ENCODE data around the gene HAPSTR1. TPM values are rescaled to one million over a fixed set of nuclear protein-coding genes. Genes with fewer than 3 reads are reported as not detected.

The HAPSTR1 gene
- total RNA-seq, 6 experiments from 2014 or later, result 65.0 to 77.4 (median 72.0) TPM

DNA sequence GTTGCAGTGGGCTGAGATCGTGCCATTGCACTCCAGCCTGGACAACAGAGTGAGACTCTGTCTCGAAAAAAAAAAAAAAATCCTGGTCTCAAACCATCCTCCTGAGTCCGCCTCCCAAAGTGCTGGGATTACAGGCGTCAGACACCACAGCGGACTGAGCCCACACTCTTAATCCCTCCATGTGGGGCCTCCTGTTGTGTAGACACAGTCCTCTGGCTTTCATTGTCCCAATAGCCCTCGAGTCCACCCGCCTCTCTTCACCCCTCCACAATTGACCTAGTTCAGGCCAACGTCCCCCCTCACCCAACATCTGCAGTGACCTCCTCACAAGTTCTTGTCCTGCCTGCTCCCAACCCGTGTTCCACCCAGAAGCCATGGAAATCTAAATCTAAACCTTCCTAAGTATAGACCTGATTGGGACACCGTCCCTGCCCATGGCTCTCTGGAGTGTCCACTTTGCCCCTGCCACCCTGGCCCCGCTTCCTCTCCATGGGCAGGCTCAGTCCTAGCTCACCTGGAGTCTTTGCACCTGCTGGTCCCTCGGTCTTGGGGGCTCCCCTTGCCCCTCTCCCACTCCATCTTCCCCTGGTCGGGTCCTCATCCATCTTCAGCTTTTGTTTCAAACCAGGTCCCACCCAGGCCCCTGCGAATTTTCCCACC lies 46.7 kb downstream of the HAPSTR1 start:
- no peaks in the 10 kb centered on the region for H3K9me3 Mint-ChIP-seq
- TF ChIP-seq, protein P1, sequence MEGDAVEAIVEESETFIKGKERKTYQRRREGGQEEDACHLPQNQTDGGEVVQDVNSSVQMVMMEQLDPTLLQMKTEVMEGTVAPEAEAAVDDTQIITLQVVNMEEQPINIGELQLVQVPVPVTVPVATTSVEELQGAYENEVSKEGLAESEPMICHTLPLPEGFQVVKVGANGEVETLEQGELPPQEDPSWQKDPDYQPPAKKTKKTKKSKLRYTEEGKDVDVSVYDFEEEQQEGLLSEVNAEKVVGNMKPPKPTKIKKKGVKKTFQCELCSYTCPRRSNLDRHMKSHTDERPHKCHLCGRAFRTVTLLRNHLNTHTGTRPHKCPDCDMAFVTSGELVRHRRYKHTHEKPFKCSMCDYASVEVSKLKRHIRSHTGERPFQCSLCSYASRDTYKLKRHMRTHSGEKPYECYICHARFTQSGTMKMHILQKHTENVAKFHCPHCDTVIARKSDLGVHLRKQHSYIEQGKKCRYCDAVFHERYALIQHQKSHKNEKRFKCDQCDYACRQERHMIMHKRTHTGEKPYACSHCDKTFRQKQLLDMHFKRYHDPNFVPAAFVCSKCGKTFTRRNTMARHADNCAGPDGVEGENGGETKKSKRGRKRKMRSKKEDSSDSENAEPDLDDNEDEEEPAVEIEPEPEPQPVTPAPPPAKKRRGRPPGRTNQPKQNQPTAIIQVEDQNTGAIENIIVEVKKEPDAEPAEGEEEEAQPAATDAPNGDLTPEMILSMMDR (IDR thresholded peaks at IDR 0.05), result no peak
- H3K36me3 Mint-ChIP-seq (ENCODE audit: low read depth), result peaks cover 9% of the 10 kb centered on the region
- no peak overlapping the region for H3K27ac Mint-ChIP-seq
- H3K4me1 Mint-ChIP-seq (ENCODE audit: low read depth), result peaks cover 25% of the 10 kb centered on the region
- no peak overlapping the region for H3K4me3 Mint-ChIP-seq
- no peak for DNase-seq
- H3K27me3 Mint-ChIP-seq (ENCODE audit: insufficient read depth), result peaks cover 3% of the 10 kb centered on the region

DNA sequence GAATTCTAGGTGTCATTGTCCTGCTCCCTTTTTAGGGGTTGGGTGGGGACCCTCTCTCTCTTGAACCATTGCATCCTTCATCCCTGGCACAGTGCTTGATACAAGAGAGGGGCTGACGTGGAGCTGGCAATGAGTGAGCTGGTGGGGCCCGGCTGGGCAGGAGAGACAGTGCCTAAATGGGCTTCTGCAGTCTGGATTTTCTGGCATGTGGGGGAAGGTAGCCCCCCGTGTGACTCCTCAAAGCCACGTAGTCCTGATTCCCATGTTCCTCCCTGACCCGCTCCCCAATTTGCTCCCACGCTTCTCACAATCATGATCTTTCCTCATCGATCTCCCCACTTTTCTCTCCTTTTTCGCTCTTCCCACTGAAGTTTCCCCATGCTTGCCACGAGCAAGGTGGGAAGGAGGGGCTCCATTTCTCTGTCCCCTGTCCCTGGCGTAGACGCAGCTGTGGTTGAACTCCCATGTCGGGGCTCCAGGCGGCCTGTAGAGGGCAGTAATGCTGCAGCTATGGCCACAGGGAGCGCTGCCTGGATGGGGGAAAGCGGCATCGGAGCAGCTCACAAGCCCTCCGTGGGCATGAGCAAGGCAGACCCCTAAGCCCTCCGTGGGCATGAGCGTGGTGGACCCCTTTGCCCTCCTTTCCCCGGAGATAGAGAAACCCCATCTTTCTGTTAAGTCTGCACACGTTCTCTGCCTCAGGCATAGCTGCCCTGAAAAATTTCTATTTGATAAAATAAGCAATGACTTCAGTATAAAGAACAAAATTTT lies 47.5 kb downstream of the HAPSTR1 start:
- H3K27ac Mint-ChIP-seq, result 0 out of 2 replicates have a peak overlapping the region, but pooled peaks have one; percentile 8
- peaks cover 9% of the 10 kb centered on the region for H3K36me3 Mint-ChIP-seq (ENCODE audit: low read depth)
- peaks cover 3% of the 10 kb centered on the region for H3K27me3 Mint-ChIP-seq (ENCODE audit: insufficient read depth)
- peak; percentile 41 for DNase-seq
- TF ChIP-seq, protein P1 (IDR thresholded peaks at IDR 0.05), result peak; percentile 91
- no peaks in the 10 kb centered on the region for H3K9me3 Mint-ChIP-seq
- H3K4me1 Mint-ChIP-seq (ENCODE audit: low read depth), result peaks cover 25% of the 10 kb centered on the region
- H3K4me3 Mint-ChIP-seq, result no peak overlapping the region

DNA sequence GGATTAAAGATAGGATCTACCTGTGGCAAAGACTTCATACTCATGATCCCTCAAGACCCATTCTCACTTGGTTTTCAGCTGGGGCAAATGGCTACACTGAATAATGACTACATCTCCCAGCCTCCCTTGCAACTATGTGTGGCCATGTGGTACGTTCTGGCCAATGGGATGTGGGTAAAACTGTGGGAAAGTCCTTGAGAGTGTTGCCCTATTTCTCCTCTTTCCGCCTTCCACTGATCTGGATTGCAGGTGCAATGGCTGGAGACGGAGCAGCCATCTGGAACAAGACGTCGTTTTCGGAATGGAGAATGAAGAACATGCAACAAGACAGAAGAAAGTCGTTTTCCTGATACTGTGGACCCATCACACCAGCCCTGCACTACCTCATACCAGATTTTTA lies 48.5 kb downstream of the HAPSTR1 start:
- Mint-ChIP-seq H3K9me3 (no peaks in the 10 kb centered on the region), H3K36me3 (ENCODE audit: low read depth) (peaks cover 5% of the 10 kb centered on the region), H3K4me1 (ENCODE audit: low read depth) (peaks cover 21% of the 10 kb centered on the region), H3K27ac (no peak overlapping the region), H3K4me3 (no peak overlapping the region), H3K27me3 (ENCODE audit: insufficient read depth) (peaks cover 3% of the 10 kb centered on the region)
- no peak for DNase-seq
- TF ChIP-seq, protein P1 (IDR thresholded peaks at IDR 0.05), result no peak

Other genes with a start within 250 kb of the HAPSTR1 start
- gene CARHSP1, start 222.6 kb upstream of the HAPSTR1 start, total RNA-seq (2021; fragmentation: NEBNext Ultra II Directional; extraction: Animal tissue kit (Norgen Biotek cat#: 25700)), result 100 to 1,000 TPM in 3 of 6 experiments, 10 to 100 TPM in 3; 91.4 to 114 (median 97.9) TPM
- gene LITAFD, start 209.3 kb upstream of the HAPSTR1 start, total RNA-seq (2021; fragmentation: NEBNext Ultra II Directional; extraction: Animal tissue kit (Norgen Biotek cat#: 25700)), result not detected
- 10 to 100 TPM; 80.1 to 93.4 (median 89.5) TPM for gene USP7, start 127.7 kb upstream of the HAPSTR1 start, total RNA-seq (2021; fragmentation: NEBNext Ultra II Directional; extraction: Animal tissue kit (Norgen Biotek cat#: 25700))

Data from HFFc6 (cell line).